Adipose tissue (tissue), 3 donors: ENCODE results near the gene LAT. TPM values are rescaled to one million over a fixed set of nuclear protein-coding genes. Genes with fewer than 3 reads are reported as not detected.

ENCODE experiments used
- H3K27ac ChIP-seq: one replicate; pipeline ENCODE4 v1.5.1; 2013; ENCODE audit warnings: low read depth, low read length
- WGBS, 3 donors: extraction: QIAGEN DNeasy Blood & Tissue Kit; methylation state at CpG; one replicate each; pipeline ENCODE4 v1.1.7; 2013; 5-methylcytosine and 5-hydroxymethylcytosine counted together
- polyA plus RNA-seq, 3 donors: library from polyadenylated mRNA; stranded (reverse); fragments of 200-250 nt; gene quantifications; one replicate each; pipeline ENCODE4 v1.2.3, GENCODE V29; 2013
- donor health status: healthy with polysubstance abuse.
- donor health status: Bipolar disorder and iron deficiency.
- donor health status: healthy.

LAT gene
- polyA plus RNA-seq, 3 donors = 4.2 to 9.4 (median 5.6) TPM

DNA sequence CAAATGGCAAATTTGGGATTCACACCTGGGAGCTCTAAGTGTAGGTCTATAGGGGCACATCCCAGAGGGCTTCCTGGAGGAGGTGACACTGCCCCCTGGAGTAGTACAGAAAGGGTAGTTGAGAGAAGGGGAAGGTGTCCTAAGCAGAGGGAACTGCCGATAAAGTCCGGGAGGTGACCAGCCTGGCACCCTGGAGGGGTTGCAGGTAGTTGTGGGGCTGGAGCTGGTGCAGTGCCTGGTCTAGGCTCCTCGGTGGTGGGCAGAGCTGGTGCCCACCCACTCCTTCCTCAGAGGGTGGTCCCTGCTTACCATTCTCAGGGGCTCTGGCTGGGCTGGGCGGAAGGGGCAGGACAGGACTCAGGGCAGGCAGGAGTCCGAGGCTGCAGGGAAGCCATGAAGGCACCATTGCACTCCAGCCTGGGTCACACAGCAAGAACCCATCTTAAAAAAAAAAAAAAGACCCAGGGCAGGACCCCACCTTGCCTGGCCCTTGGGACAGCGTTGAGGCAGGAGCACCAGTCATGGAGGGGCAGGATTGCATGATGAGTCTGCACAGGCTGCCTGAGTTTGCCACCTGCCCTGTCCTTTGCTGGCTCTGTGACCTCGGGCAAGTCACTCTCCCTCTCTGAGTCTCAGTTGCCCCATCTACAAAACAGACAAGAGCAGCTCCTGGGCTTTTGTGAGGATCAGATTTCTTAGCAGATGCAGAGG lies 43.8 kb downstream of the LAT start:
- no peak overlapping the region for H3K27ac ChIP-seq
- WGBS, 3 donors = 51 to 72% (median 70%) methylated on average over 7 of the region's 7 CpGs

DNA sequence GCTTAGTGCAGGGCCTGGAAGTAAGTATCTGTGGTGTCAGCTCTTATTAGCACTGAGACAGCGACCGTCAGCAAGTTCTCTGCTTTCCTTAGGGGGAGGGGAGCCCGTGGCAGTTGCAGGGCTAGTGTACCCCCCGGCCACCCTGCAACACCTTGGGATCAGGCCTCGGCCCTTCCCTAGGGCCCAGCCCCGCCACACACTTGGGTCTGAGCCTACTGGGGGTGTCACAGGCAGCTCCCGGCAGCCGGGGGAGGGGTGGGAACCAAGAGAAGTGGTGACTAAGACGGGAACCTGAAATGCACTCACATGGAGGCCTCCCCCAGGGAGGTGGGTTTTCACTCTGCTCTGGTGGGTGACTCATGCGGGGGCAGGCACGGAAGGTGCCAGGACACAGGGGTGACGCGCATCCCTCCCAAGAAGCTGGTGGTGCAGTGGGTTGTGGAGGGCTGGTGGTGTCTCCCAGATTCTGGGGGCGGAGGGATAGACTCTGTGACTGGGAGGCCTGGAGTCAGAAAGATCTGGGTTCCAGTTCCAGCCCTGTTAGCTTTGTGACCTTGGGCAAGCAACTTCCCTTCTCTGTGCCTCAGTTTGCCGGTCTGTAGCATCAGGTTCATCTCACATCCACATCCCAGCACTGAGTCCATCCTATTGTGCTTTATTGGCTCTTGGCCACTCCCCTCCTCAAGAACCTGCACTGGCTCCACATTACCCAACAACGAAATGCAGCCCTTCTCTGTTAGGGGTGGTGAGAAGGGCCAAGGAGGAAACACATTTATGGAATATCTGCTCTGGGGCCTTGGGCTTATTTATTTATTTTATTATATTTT lies 44.5 kb downstream of the LAT start:
- no peak overlapping the region for H3K27ac ChIP-seq
- 42 to 48% (median 47%) methylated on average over 15 to 16 of the region's 16 CpGs for WGBS, 3 donors

DNA sequence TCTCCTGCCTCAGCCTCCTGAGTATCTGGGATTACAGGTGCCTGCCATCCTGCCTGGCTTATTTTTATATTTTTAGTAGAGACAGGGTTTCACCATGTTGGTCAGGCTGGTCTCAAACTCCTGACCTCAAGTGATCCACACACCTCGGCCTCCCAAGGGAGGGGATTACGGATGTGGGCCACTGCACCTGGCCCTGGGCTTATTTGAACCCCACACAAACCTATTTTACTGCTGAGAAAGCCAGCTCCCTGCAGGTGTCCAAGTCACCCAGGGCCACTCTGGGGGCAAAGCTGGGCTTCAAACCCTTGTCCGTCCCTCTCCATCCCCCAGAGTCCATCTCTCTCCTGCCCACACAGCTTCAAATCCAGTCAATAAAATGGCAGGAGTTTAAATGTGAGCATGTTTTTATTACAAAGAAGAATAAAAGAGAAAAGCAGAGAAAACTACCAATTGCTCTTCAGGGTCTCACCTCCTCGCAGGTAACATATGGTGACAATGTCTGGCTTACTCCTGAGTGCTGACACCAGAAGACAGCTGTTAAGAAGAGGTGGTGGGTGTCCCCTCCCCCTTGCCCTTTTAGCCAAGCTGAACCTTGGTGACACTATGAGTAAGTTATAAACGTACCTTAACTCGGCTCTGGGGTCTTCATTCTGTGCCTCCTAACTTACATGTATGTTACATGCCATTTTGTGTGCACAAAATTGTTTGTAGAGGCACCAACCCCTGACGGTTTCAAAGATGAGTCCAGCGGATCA lies 45.4 kb downstream of the LAT start:
- 59 to 77% (median 76%) methylated on average over 8 of the region's 8 CpGs for WGBS, 3 donors
- H3K27ac ChIP-seq = no peak overlapping the region

Other genes starting within 250 kb of the LAT start
- gene NPIPB9, start 233.3 kb upstream of the LAT start, polyA plus RNA-seq = under 1 TPM in 2 of 3 donors, not detected in 1; 0.19 to 0.33 TPM
- gene ATXN2L, start 162.1 kb upstream of the LAT start, polyA plus RNA-seq = 10 to 100 TPM; 37.1 to 61.4 (median 53.0) TPM
- 100 to 1,000 TPM; 104 to 196 (median 119) TPM for gene TUFM, start 138.7 kb upstream of the LAT start, polyA plus RNA-seq
- gene SH2B1, start 121.2 kb upstream of the LAT start, polyA plus RNA-seq = 10 to 100 TPM; 25.3 to 49.3 (median 28.3) TPM
- gene ATP2A1, start 106.6 kb upstream of the LAT start, polyA plus RNA-seq = under 1 TPM; 0.34 to 0.46 (median 0.39) TPM
- gene RABEP2, start 59.8 kb upstream of the LAT start, polyA plus RNA-seq = 10 to 100 TPM; 12.3 to 18.5 (median 15.1) TPM
- gene CD19, start 53.1 kb upstream of the LAT start, polyA plus RNA-seq = under 1 TPM in 2 of 3 donors, not detected in 1; 0.52 to 0.79 TPM
- gene NFATC2IP, start 34.1 kb upstream of the LAT start, polyA plus RNA-seq = 10 to 100 TPM; 10.8 to 19.2 (median 17.4) TPM
- 10 to 100 TPM; 19.1 to 32.5 (median 22.3) TPM for gene SPNS1, start 10.3 kb upstream of the LAT start, polyA plus RNA-seq